GM18909 (cell line): ENCODE measurements around the gene COL25A1.
"Not testable (repeated sequence)": the region's sequence is repeated elsewhere in the genome, so short reads cannot be mapped to it uniquely, and the experiment has no call there.

Experiments
- ATAC-seq: cut with Tn5 transposase; IDR thresholded peaks from one replicate; pipeline ENCODE4 v1.9.1; 2021; ENCODE audit warnings: mild to moderate bottlenecking; ENCODE audit not compliant: unreplicated experiment, poor library complexity

COL25A1 gene

GRCh38 chr4:109134268-109134667 is 168.2 kb downstream of the COL25A1 start:
- no peak for ATAC-seq

GRCh38 chr4:109131559-109131958 is 170.9 kb downstream of the COL25A1 start:
- ATAC-seq: no peak

- no peak for ATAC-seq
Observed at GRCh38 chr4:109128589-109128988, 173.9 kb downstream of the COL25A1 start.

DNA sequence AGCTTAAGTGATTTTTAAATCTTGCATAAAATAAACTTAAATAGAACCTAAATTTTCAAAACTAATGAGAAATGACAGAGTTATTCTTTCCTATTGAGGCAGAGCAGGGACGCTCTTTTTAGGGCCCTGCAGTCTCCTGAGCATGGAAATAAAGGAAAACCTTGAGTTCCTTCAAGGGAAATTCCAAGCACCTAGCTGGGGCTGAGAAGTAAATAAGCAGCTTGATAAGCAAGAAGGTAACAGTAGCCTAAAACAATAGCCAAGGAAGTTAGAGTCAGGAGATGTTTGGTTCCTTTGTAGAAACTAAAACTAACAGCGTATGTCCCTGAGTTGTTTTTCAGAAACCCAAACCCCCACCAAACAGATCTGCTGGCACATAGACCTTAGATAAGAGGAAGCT is 174.6 kb downstream of the COL25A1 start:
- no peak for ATAC-seq

DNA sequence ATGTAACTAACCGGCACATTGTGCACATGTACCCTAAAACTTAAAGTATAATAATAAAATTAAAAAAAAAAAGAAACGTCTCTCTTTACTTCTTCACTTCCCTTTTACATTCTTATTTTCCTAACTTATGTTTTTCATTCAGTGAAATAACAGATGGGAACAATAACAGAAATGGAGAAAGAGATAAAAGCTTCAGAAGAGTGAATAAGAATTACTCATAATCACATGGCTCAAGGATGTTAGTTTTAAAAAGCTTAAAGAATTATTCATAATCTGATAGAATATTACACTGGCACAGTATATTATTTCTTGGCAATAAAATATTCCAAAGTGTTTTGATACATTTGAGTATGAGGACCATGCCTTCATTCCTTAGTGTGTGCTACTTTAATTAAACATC is 175.6 kb downstream of the COL25A1 start:
- no peak for ATAC-seq

DNA sequence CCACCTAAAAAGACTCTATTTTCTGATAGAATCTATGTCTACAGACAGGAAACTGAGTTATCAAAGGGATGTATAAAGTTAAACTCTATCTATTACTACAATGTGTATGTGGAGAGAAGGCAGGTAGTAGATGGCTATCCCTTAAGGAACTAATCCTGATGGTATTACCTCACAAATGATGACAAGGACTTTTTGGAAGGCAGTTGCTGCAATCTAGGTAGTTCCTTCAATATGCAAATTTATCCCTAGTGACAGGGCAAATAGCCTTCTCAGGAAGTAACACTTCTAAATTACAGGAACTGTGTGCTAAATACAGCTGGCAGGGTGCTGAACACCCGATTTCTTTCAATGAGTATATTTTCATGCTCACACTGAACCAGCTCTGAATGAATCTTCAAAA is 177.4 kb downstream of the COL25A1 start:
- ATAC-seq: no peak

GRCh38 chr4:109123951-109124350 is 178.5 kb downstream of the COL25A1 start:
- ATAC-seq: no peak

DNA sequence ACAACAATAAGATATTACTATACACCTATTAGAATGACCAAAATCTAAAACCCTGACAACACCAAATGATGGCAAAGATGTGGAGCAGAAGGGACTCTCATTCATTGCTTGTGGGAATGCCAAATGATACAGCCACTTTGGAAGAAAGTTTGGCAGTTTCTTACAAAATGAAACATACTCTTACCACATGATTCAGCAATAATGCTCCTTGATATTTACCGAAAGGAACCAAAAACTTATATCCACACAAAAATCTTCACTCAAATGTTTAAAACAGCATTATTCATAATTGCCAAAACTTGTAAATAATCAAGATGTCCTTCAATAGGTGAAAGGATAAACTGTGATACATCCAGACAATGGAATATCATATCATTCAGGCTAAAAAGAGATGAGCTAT is 180.9 kb downstream of the COL25A1 start:
- no peak for ATAC-seq

DNA sequence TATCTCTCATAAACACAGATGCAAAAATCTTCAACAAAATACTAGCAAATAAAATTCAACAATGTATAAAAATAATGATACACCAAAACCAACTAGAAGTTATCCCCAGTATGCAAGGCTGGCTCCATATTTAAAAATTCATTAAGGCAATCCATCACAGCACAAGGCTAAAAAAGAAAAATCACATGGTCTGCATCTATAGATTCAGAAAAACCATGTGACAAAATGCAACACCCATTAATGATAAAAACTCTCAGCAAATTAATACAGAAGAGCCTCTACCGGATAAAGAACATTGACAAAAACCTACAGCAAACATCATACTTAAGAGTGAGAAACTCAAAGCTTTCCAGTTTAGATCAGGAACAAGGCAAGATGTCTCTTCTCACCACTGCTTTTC is 182.6 kb downstream of the COL25A1 start:
- no peak for ATAC-seq

GRCh38 chr4:109118635-109119034 is 183.8 kb downstream of the COL25A1 start:
- no peak for ATAC-seq

DNA sequence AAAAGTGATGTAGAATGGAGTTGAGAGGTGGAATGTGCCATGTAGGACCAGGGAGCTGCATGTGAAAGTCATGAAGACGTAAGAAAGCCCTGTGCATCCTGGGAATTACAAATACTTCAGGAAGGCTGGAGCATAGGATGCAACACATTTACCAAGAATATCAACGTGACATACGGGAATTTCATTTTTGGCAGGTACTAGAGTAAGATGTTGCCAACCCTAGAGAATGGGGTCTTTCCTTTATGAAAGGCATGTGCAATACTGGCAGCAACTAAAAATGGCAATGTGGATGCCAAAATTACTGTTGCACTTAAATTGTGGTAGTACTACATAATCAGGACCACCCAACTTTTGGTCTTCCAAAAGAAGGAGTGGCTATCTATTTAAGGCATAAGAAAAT is 188.0 kb downstream of the COL25A1 start:
- ATAC-seq: no peak

DNA sequence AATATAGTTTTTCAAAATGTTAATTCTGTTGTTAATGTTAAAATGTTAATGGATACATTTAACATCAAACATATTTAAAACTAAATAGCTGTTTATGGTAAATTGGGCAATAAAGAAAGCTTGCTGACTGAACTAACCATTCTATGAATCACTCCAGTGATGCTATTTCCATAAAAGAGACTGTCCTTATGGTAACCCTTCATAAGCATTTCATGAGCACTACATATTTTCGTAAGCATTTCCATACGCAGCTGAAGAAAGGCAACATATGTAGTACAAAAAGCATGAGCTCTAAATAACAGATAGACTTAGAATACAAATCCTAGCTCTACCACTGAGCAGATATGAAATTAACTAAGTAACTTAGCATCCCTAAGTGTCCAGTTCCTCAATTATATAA is 188.9 kb downstream of the COL25A1 start:
- no peak for ATAC-seq

- no peak for ATAC-seq
Observed at GRCh38 chr4:109111031-109111430, 191.4 kb downstream of the COL25A1 start.

- not testable (repeated sequence) for ATAC-seq
Observed at GRCh38 chr4:109108215-109108614, 194.2 kb downstream of the COL25A1 start.

GRCh38 chr4:109094056-109094455 is 208.4 kb downstream of the COL25A1 start:
- ATAC-seq: no peak

- ATAC-seq: no peak
Observed at GRCh38 chr4:109091727-109092409, 210.6 kb downstream of the COL25A1 start.

DNA sequence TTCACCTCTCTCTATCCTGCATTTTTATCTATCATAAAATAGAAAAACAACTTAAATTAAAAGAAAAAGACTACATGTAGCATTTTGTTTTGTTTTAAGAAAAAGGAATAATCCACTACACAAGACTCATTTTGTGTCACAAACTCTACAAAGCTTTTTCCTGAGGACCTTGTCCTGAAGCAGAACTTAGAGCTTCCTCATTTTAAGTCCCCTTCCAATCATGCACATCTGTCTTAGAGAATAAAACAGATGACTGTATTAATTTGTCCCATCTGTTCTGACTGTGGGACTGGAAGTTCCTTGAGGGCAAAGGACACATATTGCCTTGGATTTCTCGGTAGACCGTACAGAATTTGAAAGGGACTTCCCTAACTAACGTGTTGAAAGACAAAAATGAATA is 218.5 kb downstream of the COL25A1 start:
- ATAC-seq: no peak

DNA sequence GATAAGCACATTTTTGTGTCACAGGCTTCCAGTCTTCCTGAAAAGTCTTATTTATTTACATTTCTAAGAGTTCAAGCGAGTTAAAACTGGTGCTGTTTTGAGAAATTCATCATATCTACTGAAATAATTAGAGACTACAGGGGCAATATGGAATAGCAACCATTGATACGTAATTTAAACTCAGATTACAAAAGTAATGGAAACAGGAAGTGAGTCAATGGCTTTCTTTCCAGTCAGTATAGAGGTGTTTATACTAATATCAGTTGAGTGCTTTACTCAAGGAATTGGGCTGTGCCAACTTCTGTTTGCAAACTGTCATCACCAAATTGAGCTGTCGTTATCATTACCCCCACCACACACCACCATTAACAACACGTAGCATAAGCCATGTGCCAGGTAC is 222.7 kb downstream of the COL25A1 start:
- ATAC-seq: no peak

DNA sequence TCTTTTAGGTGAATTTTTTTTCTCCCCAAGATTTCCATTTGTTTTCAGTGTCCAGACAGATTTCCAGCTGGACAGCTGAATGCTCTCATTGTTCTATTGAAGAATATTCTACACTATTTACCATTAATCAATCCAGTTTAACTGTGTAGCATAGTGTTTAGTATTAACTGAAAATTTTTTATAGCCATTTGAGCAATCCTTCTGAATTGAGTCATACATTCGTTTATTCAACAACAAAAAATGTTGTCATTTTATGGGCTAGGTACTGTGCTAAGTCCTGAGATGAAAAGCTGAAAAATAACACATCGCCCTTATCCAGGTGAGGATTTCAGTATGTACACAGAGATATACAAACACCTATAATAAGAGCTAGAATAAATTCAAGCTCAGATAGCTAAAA is 223.3 kb downstream of the COL25A1 start:
- ATAC-seq: no peak

DNA sequence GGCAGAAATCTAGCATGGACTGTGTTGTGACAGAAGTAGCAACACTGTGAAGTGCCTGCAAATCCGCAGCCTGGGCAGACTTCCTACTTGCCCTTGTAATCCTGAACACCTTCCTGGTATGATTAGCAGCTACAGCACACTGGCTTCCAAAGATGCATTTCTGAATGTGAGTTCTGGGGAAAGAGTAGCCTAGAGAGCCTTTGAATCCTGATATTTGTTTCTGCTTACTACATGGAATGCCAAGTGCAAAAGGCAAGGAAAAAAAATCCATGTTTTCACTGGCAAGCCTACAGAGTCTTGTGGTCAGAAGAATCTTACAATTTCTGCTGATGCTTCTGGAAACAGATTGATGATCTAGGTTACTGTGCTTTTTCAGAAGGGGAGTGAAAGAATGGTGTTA is 223.7 kb downstream of the COL25A1 start:
- ATAC-seq: no peak

DNA sequence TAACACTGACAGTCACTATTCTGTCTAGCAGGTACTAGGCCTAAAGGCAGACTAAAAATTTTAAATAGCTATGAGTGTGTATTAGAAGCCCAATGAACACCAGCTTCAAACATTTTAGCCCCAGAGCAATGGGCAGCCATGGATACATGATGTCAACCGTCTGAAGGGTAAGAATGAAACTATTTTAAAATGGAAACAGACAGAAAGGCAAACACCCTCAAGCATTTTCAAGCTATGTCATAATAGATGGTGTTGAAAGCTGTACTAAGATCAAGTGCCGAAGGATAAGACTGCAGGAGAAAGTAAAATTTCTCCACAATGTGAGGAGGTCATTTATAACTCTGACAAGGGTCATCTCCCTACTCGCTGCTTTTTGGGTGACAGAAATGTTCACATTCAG is 225.0 kb downstream of the COL25A1 start:
- ATAC-seq: no peak

- not testable (repeated sequence) for ATAC-seq
Observed at GRCh38 chr4:109076709-109077108, 225.7 kb downstream of the COL25A1 start.

- no peak for ATAC-seq
Observed at GRCh38 chr4:109075621-109076020, 226.8 kb downstream of the COL25A1 start.
